D721Med (cell line): ENCODE data around the gene JUNB.
A peak's percentile ranks its signal among the peaks of the same experiment; 100 is the strongest.

Source experiments
- DNase-seq: peaks from one replicate; pipeline ENCODE4 v3.0.0; 2011; ENCODE audit warnings: low spot score; ENCODE audit not compliant: insufficient read length
- FAIRE-seq: peaks from 2 replicates; lab custom pipeline; 2011; peaks lifted over from hg19 to GRCh38; lab: Jason Lieb, UNC
- TF ChIP-seq, protein P1 (sequence below): IDR thresholded peaks from 2 replicates; pipeline ENCODE4 v1.5.1; 2012; ENCODE audit warnings: mild to moderate bottlenecking, control low read depth; ENCODE audit not compliant: insufficient read depth; ENCODE audit errors: missing control alignments

Gene JUNB

DNA sequence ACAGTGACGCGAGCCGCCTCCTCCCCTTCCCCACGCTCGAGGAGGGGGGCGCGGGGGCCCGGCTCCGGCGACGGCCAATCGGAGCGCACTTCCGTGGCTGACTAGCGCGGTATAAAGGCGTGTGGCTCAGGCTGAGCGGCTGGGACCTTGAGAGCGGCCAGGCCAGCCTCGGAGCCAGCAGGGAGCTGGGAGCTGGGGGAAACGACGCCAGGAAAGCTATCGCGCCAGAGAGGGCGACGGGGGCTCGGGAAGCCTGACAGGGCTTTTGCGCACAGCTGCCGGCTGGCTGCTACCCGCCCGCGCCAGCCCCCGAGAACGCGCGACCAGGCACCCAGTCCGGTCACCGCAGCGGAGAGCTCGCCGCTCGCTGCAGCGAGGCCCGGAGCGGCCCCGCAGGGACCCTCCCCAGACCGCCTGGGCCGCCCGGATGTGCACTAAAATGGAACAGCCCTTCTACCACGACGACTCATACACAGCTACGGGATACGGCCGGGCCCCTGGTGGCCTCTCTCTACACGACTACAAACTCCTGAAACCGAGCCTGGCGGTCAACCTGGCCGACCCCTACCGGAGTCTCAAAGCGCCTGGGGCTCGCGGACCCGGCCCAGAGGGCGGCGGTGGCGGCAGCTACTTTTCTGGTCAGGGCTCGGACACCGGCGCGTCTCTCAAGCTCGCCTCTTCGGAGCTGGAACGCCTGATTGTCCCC lies at the start of gene JUNB:
JUNB (plus strand) TSS at position 142 of the 706 bp plus-strand sequence; CDS start at position 428, 286 bp downstream.
- TF ChIP-seq, protein P1, sequence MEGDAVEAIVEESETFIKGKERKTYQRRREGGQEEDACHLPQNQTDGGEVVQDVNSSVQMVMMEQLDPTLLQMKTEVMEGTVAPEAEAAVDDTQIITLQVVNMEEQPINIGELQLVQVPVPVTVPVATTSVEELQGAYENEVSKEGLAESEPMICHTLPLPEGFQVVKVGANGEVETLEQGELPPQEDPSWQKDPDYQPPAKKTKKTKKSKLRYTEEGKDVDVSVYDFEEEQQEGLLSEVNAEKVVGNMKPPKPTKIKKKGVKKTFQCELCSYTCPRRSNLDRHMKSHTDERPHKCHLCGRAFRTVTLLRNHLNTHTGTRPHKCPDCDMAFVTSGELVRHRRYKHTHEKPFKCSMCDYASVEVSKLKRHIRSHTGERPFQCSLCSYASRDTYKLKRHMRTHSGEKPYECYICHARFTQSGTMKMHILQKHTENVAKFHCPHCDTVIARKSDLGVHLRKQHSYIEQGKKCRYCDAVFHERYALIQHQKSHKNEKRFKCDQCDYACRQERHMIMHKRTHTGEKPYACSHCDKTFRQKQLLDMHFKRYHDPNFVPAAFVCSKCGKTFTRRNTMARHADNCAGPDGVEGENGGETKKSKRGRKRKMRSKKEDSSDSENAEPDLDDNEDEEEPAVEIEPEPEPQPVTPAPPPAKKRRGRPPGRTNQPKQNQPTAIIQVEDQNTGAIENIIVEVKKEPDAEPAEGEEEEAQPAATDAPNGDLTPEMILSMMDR, result no peak
- DNase-seq (peak; percentile 76), FAIRE-seq (no peak)

DNA sequence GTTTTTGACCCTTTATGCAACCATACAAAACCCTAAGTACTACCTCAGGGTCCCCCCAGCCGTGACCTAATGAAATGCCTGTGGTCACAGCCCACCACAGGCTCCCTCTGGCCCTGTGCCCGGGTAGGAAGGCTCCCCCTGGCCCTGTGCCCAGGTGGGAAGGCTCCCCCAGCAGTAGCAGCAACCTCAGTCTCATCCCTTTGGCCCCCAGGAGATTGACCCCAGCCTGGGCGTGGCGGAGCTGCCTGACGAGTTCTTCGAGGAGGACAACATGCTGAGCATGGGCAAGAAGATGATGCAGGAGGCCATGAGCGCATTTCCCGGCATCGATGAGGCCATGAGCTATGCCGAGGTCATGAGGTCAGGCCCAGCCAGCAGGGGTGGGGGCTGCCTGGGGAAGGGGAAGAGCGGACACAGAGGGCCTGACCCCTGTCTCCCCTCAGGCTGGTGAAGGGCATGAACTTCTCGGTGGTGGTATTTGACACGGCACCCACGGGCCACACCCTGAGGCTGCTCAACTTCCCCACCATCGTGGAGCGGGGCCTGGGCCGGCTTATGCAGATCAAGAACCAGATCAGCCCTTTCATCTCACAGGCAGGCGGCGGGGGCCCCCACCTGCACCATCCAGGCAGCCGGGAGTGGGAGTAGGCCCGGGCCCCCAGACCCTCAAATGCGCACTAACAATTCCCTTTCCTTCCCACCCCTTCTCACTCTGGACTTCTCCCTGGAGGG lies 46.0 kb upstream of the JUNB start:
- FAIRE-seq (no peak), DNase-seq (no peak)
- TF ChIP-seq, protein P1, result no peak

DNA sequence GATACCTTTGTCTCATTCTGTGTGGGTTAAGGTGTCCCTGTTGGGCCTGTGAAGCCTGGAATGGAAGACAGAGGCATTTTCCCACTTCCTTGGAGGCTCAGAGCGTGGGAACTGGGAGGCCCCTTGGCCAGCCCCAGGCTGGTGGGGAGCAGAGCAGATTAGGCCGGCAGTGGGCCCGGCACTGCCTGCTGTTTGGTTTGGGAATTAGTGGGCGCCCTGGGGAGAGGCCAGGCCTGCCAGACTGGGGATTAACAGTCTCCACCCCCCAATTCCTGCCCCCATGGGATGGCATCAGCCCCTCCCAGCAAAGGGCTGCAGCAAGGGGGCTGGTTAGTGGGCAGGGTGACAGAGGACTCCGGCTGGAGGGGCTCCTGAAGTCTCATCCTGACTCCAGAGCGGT lies 42.8 kb upstream of the JUNB start:
- TF ChIP-seq, protein P1, result no peak
- DNase-seq (peak; percentile 72), FAIRE-seq (no peak)

DNA sequence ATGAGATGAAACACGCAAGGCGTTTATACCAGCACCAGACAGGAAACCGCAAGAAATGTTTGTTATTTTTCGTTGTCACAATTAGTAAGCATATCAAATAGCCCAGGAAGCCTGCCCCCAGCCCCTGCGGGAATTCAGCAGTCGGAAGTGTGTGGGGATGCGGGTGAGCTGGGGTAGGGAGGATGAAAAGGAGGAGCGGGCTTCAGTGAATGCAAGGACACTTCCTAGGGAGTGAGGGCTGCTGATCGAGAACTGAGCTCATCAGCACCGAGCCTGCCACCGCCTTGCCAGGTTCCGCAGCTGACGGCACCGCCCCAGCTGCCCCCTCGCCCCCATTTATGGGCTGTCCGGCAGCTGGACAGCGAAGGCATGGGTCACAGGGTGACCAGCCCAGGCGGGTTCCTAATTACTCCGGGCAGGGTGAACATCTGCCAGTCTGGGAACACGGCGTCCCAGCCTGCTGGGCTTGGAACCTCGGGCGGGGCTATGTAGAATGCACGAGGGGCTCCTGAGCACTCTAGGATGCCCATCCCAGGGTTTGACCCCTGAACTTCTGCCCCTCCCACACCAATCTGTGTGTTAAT lies 41.3 kb upstream of the JUNB start:
- DNase-seq, result no peak
- FAIRE-seq, result no peak
- TF ChIP-seq, protein P1, result no peak

DNA sequence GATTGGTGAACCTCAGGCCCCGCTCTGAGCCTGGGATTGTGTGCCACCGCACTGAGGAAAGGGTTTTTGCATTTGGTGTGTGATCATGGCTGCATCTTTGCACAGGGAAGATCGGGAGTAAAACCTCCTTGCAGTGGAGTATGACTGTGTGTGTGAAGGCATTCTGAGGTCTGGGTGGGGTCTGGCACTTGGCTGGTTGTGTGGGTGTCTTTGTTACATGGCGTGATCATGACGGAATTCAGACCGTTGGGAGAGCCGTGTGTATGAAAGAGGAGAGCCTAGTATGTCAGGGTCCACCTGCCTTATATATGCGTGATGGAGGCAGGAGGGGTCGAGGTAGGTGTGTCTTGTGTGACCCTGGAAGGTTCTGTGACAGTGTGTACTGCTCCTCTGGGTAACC lies 40.4 kb upstream of the JUNB start:
- TF ChIP-seq, protein P1, result no peak
- FAIRE-seq, result no peak
- no peak for DNase-seq

DNA sequence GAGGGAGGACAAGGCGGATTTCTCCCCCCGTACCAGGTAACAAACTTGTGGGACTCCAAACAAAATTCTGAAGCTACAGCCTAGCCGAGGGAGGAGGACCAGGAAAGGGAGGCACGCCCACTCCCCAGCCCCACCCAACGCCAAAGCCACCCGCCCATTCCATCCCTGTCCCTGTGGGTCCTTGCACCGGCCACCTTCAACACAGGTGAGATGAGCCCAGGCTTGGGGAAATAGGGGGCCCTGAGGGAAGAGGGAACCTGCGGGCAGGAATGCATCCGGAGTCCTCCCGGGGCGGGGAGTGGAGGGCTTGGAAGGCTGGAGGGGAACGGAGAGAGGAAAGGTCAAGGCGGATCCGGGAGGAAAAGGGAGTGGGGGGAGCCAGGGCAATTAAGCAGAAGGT lies 39.7 kb upstream of the JUNB start, which contains the start of gene BEST2:
BEST2 (plus strand) TSS at position 157 of the 400 bp plus-strand sequence. CDS start 802 bp downstream, outside the sequence.
- FAIRE-seq (no peak), DNase-seq (no peak)
- TF ChIP-seq, protein P1, result no peak
